ENCODE results near the gene SELENOO.

DNA sequence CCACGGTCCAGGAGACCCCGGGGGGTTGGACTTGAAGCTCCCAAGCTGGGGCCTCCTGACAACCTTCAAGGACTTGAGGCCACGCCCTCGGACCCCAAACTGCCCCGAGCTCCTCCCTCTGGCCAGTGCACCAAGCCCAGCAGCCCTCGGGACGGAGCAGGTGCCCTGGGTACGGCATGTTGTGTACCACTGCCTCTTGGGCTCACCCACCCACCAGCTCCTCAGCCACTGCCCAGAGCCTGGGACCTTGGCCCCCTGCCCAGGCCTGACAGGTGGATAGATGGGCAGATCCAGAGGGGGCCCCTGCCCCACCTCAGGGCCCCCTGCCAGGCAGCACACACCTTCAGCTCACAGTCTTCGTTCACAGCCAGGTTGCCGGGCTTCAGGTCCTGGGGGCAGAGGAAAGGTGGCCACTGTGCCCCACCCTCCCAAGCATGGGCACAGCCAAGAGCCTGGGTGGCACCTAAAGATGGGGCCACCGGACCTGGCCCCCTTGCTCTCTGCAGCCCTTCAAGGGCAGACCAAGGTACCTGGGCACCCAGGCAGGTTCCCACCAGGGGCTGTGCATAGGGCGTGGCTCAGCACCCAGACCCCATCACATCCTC lies 55.5 kb downstream of the SELENOO start:
- TF ChIP-seq, protein P1, sequence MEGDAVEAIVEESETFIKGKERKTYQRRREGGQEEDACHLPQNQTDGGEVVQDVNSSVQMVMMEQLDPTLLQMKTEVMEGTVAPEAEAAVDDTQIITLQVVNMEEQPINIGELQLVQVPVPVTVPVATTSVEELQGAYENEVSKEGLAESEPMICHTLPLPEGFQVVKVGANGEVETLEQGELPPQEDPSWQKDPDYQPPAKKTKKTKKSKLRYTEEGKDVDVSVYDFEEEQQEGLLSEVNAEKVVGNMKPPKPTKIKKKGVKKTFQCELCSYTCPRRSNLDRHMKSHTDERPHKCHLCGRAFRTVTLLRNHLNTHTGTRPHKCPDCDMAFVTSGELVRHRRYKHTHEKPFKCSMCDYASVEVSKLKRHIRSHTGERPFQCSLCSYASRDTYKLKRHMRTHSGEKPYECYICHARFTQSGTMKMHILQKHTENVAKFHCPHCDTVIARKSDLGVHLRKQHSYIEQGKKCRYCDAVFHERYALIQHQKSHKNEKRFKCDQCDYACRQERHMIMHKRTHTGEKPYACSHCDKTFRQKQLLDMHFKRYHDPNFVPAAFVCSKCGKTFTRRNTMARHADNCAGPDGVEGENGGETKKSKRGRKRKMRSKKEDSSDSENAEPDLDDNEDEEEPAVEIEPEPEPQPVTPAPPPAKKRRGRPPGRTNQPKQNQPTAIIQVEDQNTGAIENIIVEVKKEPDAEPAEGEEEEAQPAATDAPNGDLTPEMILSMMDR (IDR thresholded peaks at IDR 0.05), result no peak
- TF ChIP-seq POLR2AphosphoS5 (IDR thresholded peaks at IDR 0.05; ENCODE audit: low read depth, low read length), result no peak
- TF ChIP-seq, protein P2, sequence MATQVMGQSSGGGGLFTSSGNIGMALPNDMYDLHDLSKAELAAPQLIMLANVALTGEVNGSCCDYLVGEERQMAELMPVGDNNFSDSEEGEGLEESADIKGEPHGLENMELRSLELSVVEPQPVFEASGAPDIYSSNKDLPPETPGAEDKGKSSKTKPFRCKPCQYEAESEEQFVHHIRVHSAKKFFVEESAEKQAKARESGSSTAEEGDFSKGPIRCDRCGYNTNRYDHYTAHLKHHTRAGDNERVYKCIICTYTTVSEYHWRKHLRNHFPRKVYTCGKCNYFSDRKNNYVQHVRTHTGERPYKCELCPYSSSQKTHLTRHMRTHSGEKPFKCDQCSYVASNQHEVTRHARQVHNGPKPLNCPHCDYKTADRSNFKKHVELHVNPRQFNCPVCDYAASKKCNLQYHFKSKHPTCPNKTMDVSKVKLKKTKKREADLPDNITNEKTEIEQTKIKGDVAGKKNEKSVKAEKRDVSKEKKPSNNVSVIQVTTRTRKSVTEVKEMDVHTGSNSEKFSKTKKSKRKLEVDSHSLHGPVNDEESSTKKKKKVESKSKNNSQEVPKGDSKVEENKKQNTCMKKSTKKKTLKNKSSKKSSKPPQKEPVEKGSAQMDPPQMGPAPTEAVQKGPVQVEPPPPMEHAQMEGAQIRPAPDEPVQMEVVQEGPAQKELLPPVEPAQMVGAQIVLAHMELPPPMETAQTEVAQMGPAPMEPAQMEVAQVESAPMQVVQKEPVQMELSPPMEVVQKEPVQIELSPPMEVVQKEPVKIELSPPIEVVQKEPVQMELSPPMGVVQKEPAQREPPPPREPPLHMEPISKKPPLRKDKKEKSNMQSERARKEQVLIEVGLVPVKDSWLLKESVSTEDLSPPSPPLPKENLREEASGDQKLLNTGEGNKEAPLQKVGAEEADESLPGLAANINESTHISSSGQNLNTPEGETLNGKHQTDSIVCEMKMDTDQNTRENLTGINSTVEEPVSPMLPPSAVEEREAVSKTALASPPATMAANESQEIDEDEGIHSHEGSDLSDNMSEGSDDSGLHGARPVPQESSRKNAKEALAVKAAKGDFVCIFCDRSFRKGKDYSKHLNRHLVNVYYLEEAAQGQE (IDR thresholded peaks at IDR 0.05; ENCODE audit: insufficient read depth in 1 of 2, low read depth in 2 of 2, low read length in 1 of 2), result no peak
- TF ChIP-seq SIN3A (IDR thresholded peaks at IDR 0.05; ENCODE audit: borderline replicate concordance, insufficient read depth, low read depth, low read length), result no peak
- TF ChIP-seq TCF7L2 (IDR thresholded peaks at IDR 0.05; ENCODE audit: low read depth, low read length), result no peak
